Neural progenitor cell (in vitro differentiated cells): ENCODE measurements around the gene HERC2. TPM values are rescaled to one million over a fixed set of nuclear protein-coding genes. Genes with fewer than 3 reads are reported as not detected.

Source experiments
- DNase-seq: peaks from one replicate; pipeline ENCODE4 v3.0.0-alpha.2; 2016; ENCODE audit warnings: low spot score
- H2AFZ ChIP-seq: fragments of 200-600 bp; sonication (generic); replicated peaks from 2 replicates; pipeline ENCODE4 v1.6.1; 2016; ENCODE audit warnings: antibody characterized with exemption
- H3F3A ChIP-seq: fragments of 200-600 bp; sonication (generic); 2 replicates; pipeline ENCODE4 v1.6.1; 2016; ENCODE audit warnings: antibody characterized with exemption, low read depth
- H3K27ac ChIP-seq: fragments of 200-600 bp; sonication (generic); 2 replicates; pipeline ENCODE4 v1.5.1; 2016; ENCODE audit warnings: mild to moderate bottlenecking
- H3K27me3 ChIP-seq: fragments of 200-600 bp; sonication (generic); 2 replicates; pipeline ENCODE4 v1.6.1; 2016; ENCODE audit warnings: mild to moderate bottlenecking, moderate library complexity
- H3K36me3 ChIP-seq: fragments of 200-600 bp; sonication (generic); 2 replicates; pipeline ENCODE4 v1.5.1; 2016
- H3K4me1 ChIP-seq: fragments of 200-600 bp; sonication (generic); 2 replicates; pipeline ENCODE4 v1.6.1; 2016; ENCODE audit warnings: mixed run types
- H3K4me2 ChIP-seq: fragments of 200-600 bp; sonication (generic); 2 replicates; pipeline ENCODE4 v1.6.1; 2016
- H3K4me3 ChIP-seq: fragments of 200-600 bp; sonication (generic); 2 replicates; pipeline ENCODE4 v1.5.1; 2016
- H3K79me2 ChIP-seq: fragments of 200-600 bp; sonication (generic); 2 replicates; pipeline ENCODE4 v1.6.1; 2016; ENCODE audit warnings: low read depth
- H3K9ac ChIP-seq: fragments of 200-600 bp; sonication (generic); 2 replicates; pipeline ENCODE4 v1.6.1; 2016
- H3K9me3 ChIP-seq: fragments of 200-600 bp; sonication (generic); 2 replicates; pipeline ENCODE4 v1.5.1; 2016; ENCODE audit warnings: low read depth
- H4K20me1 ChIP-seq: fragments of 200-600 bp; sonication (generic); 2 replicates; pipeline ENCODE4 v1.6.1; 2016; ENCODE audit warnings: low read depth
- H3K27ac Mint-ChIP-seq: 3 replicates; pipeline ENCODE4 v1.8.0; 2021; ENCODE audit warnings: mixed read lengths
- H3K27me3 Mint-ChIP-seq: 2 replicates; pipeline ENCODE4 v1.8.0; 2022; ENCODE audit warnings: low read depth, mild to moderate bottlenecking, inconsistent platforms, moderate library complexity, mixed read lengths; ENCODE audit not compliant: insufficient read depth
- H3K36me3 Mint-ChIP-seq: 3 replicates; pipeline ENCODE4 v1.8.0; 2021; ENCODE audit warnings: mixed read lengths
- H3K4me1 Mint-ChIP-seq: 3 replicates; pipeline ENCODE4 v1.8.0; 2021; ENCODE audit warnings: mixed read lengths
- H3K4me3 Mint-ChIP-seq: 3 replicates; pipeline ENCODE4 v1.8.0; 2021; ENCODE audit warnings: mild to moderate bottlenecking, moderate library complexity, mixed read lengths
- H3K9me3 Mint-ChIP-seq: 3 replicates; pipeline ENCODE4 v1.8.0; 2020; ENCODE audit warnings: mixed read lengths
- EZH2 ChIP-seq: fragments of 200-600 bp; sonication (generic); IDR thresholded peaks from 2 replicates; pipeline ENCODE4 v1.6.1; 2017; ENCODE audit warnings: antibody characterized with exemption, mild to moderate bottlenecking, moderate library complexity
- EZH2phosphoT487 ChIP-seq: fragments of 200-600 bp; sonication (generic); IDR thresholded peaks from 2 replicates; pipeline ENCODE4 v1.6.1; 2017; ENCODE audit warnings: antibody characterized with exemption
- total RNA-seq: library from RNA; depleted of rRNA; stranded (reverse); fragments of >200 nt; gene quantifications from 2 replicates; pipeline ENCODE4 v1.2.3, GENCODE V29; 2015; ENCODE audit warnings: low replicate concordance
- TF ChIP-seq, protein P1 (sequence below): fragments of 200-600 bp; sonication (generic); IDR thresholded peaks from 2 replicates; pipeline ENCODE4 v1.5.1; 2017; ENCODE audit warnings: antibody characterized with exemption, mild to moderate bottlenecking

Gene HERC2
- total RNA-seq, 1 donor from 2014 or later = 15.3 TPM

- DNase-seq = peak; percentile 71
- Histone ChIP-seq H3K4me2 (peak overlapping the region; percentile 93), H3K27ac (no peak overlapping the region), H3F3A (peaks cover 30% of the 10 kb centered on the region), H3K4me3 (peak overlapping the region; percentile 55), H3K27me3 (peaks cover 100% of the 10 kb centered on the region), H2AFZ (peak overlapping the region; percentile 73), H3K9ac (no peak overlapping the region), H3K79me2 (no peaks in the 10 kb centered on the region), H4K20me1 (peaks cover 36% of the 10 kb centered on the region), H3K36me3 (no peaks in the 10 kb centered on the region), H3K4me1 (peaks cover 31% of the 10 kb centered on the region), H3K9me3 (no peaks in the 10 kb centered on the region)
- peaks cover 40% of the 10 kb centered on the region for H3K4me1 Mint-ChIP-seq
- no peak overlapping the region for H3K27ac Mint-ChIP-seq
- H3K9me3 Mint-ChIP-seq = peaks cover 10% of the 10 kb centered on the region
- TF ChIP-seq EZH2phosphoT487 (peak; percentile 85), EZH2 (peak; percentile 77)
- TF ChIP-seq, protein P1, sequence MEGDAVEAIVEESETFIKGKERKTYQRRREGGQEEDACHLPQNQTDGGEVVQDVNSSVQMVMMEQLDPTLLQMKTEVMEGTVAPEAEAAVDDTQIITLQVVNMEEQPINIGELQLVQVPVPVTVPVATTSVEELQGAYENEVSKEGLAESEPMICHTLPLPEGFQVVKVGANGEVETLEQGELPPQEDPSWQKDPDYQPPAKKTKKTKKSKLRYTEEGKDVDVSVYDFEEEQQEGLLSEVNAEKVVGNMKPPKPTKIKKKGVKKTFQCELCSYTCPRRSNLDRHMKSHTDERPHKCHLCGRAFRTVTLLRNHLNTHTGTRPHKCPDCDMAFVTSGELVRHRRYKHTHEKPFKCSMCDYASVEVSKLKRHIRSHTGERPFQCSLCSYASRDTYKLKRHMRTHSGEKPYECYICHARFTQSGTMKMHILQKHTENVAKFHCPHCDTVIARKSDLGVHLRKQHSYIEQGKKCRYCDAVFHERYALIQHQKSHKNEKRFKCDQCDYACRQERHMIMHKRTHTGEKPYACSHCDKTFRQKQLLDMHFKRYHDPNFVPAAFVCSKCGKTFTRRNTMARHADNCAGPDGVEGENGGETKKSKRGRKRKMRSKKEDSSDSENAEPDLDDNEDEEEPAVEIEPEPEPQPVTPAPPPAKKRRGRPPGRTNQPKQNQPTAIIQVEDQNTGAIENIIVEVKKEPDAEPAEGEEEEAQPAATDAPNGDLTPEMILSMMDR = no peak
- H3K4me3 Mint-ChIP-seq = peak overlapping the region; percentile 92
- no peaks in the 10 kb centered on the region for H3K36me3 Mint-ChIP-seq
- H3K27me3 Mint-ChIP-seq = peaks cover 66% of the 10 kb centered on the region
Observed at GRCh38 chr15:28096670-28097431, 225.1 kb downstream of the HERC2 start.

DNA sequence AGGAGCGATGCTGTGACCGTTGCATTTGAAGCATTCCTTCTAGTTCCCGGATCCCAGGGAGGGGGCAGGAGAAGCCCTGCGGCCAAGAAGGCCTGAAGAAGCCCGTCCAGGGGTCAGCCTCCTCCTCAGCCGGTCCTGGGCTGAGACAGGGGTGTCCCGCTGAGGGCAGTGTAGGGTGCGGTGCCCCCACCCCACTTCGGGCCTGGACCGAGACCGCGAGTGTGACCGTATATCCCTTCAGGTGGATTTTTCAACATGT is 225.6 kb downstream of the HERC2 start:
- H3K27ac Mint-ChIP-seq = peak overlapping the region; percentile 43
- peak overlapping the region; percentile 93 for H3K4me2 ChIP-seq
- no peaks in the 10 kb centered on the region for H3K36me3 Mint-ChIP-seq
- H3K9ac ChIP-seq = no peak overlapping the region
- peaks cover 10% of the 10 kb centered on the region for H3K9me3 Mint-ChIP-seq
- no peaks in the 10 kb centered on the region for H3K36me3 ChIP-seq
- H3K9me3 ChIP-seq = peaks cover under 1% of the 10 kb centered on the region
- H3K27me3 Mint-ChIP-seq = peaks cover 67% of the 10 kb centered on the region
- peaks cover 40% of the 10 kb centered on the region for H3K4me1 Mint-ChIP-seq
- H3K79me2 ChIP-seq = no peaks in the 10 kb centered on the region
- no peak for DNase-seq
- peak overlapping the region; percentile 92 for H3K4me3 Mint-ChIP-seq
- H3K4me1 ChIP-seq = peaks cover 31% of the 10 kb centered on the region
- no peak for TF ChIP-seq EZH2
- TF ChIP-seq EZH2phosphoT487 = peak; percentile 16
- H4K20me1 ChIP-seq = peaks cover 36% of the 10 kb centered on the region
- peak overlapping the region; percentile 73 for H2AFZ ChIP-seq
- peaks cover 30% of the 10 kb centered on the region for H3F3A ChIP-seq
- H3K27me3 ChIP-seq = peaks cover 96% of the 10 kb centered on the region
- H3K27ac ChIP-seq = no peak overlapping the region
- H3K4me3 ChIP-seq = peak overlapping the region; percentile 55

DNA sequence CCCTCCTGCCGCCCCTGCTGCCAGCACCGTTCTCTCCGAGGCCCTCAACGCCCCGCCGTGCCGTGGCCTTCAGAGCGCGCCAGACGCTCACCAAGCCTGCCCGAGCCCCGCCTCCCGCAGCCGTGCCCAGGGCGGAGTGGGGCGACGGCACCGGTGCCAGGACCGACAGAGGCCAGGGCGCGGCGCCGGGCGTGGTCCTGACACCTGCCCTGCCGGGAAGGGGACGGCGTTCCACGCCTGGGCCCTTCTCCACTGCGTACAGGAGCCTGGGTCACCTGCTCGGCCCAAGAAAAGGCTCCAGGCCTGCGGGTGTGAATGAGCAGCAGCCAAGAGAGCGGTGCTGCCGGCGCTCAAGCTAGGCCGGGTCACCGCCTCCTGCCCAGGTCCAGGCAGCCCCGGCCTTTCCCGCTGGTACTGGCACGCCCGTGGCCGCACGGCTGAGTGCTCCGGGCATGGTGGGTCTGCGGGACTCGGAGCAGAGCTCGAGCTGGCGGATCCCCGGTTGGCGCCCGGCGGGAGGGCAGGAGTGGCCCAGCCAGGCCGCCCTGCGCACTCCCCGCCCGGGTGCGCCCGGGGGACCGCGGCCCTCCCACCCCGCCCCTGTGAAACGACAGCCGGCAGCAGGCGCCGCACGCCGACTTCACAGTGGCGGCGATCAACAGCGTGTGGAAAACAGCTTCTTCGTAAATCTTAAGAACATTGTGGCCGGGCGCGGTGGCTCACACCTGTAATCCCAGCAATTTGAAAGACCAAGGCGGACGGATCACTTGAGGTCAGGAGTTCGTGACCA is 227.1 kb downstream of the HERC2 start:
- Mint-ChIP-seq H3K4me1 (peaks cover 34% of the 10 kb centered on the region), H3K27ac (no peak overlapping the region)
- H3K27me3 ChIP-seq = peaks cover 82% of the 10 kb centered on the region

More for the DNA sequence above, 227.1 kb downstream of the HERC2 start:
- H3K9me3 ChIP-seq = peaks cover 8% of the 10 kb centered on the region
- no peaks in the 10 kb centered on the region for H3K79me2 ChIP-seq
- TF ChIP-seq EZH2 (peak; percentile 80), EZH2phosphoT487 (peak; percentile 73)
- TF ChIP-seq, protein P1 = no peak
- H2AFZ ChIP-seq = peak overlapping the region; percentile 92
- H3K4me2 ChIP-seq = peak overlapping the region; percentile 93
- Mint-ChIP-seq H3K36me3 (peaks cover 2% of the 10 kb centered on the region), H3K4me3 (peak overlapping the region; percentile 92), H3K27me3 (peaks cover 56% of the 10 kb centered on the region), H3K9me3 (peaks cover 19% of the 10 kb centered on the region)
- peak; percentile 60 for DNase-seq
- no peaks in the 10 kb centered on the region for H3K36me3 ChIP-seq
- peaks cover 31% of the 10 kb centered on the region for H3K4me1 ChIP-seq
- H4K20me1 ChIP-seq = peaks cover 35% of the 10 kb centered on the region
- H3K27ac ChIP-seq = no peak overlapping the region
- peaks cover 30% of the 10 kb centered on the region for H3F3A ChIP-seq
- H3K4me3 ChIP-seq = peak overlapping the region; percentile 55
- no peak overlapping the region for H3K9ac ChIP-seq
